HG02623 (cell line): ENCODE results near the gene UNC13D.
"Not testable (repeated sequence)": the region's sequence is repeated elsewhere in the genome, so short reads cannot be mapped to it uniquely, and the experiment has no call there.

Source experiments
- ATAC-seq: cut with Tn5 transposase; IDR thresholded peaks from one replicate; pipeline ENCODE4 v1.9.1; 2021; ENCODE audit warnings: moderate library complexity; ENCODE audit not compliant: unreplicated experiment

The UNC13D gene

GRCh38 chr17:75822119-75822799 lies 21.9 kb downstream of the UNC13D start:
- no peak for ATAC-seq

- no peak for ATAC-seq
These were observed 22.7 kb downstream of the UNC13D start for GRCh38 chr17:75821552-75821951.

- ATAC-seq: no peak
These were observed 23.8 kb downstream of the UNC13D start for GRCh38 chr17:75820094-75821080.

DNA sequence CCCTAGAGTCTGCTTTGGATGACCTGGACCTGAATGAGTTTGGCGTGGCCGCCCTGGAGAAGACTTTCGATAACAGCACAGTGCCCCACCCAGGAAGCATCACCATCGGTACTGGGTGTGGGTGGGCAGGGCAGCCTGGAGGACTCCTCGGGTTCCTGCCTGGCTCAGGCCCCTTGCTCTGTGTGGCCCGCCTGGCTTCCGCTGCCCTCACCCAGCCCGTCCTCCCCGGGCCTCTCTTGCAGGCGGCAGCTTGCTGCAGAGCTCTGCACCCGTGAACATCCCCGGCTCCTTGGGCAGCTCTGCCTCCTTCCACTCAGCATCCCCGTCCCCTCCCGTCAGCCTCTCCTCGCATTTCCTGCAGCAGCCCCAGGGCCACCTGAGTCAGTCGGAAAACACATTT lies 24.5 kb downstream of the UNC13D start:
- no peak for ATAC-seq

DNA sequence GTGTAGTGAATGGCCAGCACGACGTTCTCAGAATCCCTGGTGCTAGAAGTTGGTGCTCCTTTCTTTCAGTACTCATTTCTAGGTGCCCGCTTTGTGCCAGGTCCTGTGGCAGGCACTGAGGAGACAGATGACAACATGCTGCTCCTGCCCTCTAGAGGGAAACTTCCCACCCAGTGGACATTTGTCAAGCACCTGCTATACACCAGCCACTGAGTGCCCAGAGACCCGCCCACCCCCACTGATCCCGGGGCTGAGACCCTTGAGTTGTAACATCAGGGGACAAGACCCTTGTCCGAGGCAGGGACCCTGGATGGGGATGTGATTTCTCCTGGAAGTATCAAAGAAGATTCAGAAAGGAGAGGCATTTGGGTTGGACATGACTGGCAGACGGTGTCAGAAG lies 25.1 kb downstream of the UNC13D start:
- no peak for ATAC-seq

DNA sequence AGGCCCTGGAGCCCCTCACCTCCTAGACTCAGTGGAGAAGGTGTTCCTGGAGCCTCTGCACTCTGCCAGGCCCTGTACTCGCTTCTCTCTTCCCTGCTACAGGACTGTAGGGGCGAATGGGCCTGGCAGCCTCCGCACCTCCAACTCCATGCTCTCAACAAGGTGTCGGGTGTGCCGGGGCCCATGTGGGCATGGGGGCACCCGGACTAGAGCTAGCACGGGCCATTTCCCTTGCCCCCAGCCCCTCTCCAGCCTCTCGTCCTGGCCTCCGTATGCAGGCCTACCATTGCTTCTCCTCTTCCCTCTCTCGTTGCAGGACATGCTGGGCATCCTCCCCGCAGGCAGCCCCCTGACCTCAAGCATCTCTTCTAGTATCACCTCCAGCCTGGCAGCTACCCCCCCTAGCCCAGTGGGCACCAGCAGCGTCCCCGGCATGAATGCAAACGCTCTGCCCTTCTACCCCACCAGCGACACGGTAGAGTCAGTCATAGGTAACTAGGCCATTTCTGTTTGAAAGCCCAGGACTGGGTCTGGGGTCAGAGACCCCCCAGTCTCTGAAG lies 25.8 kb downstream of the UNC13D start:
- ATAC-seq: no peak

DNA sequence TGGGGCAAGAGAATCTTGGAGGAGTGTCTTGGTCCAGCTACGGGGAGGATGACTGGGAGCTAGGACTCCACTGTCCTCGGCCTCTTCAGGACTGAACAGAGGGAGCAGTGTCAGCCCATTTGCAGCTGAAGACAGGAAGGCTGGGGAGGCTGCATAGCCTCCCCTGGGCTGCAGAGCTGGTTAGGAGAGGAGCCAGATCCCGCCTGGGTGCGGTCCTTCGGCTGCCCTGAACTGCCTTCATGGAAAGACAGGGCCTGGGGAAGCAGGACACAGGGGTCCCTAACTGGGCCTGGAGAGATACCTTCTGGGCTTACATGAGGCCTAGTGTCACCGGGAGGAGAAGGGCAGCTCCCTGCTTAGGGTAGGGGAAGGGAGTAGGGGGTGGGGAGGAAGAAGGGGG lies 26.6 kb downstream of the UNC13D start:
- ATAC-seq: no peak

- no peak for ATAC-seq
These were observed 27.5 kb downstream of the UNC13D start for GRCh38 chr17:75816693-75817092.

DNA sequence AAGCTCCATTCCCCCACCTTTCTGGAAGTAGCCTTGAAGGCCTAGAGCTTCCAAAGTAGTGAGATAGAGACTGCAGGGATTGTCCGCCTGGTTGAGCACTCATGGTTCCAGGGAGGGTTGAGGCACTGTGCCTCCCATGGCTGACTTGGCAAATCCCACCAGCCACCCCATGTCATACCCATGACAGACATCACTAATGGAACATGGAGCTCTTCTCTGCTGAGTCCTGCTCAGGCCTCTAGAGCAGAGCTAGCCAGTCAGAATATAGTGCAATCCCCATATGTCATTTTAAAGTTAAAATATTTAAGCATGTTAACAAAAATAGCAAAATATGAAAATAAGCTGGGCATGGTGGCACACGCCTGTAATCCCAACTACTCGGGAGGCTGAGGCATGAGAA lies 28.8 kb downstream of the UNC13D start:
- ATAC-seq: no peak

DNA sequence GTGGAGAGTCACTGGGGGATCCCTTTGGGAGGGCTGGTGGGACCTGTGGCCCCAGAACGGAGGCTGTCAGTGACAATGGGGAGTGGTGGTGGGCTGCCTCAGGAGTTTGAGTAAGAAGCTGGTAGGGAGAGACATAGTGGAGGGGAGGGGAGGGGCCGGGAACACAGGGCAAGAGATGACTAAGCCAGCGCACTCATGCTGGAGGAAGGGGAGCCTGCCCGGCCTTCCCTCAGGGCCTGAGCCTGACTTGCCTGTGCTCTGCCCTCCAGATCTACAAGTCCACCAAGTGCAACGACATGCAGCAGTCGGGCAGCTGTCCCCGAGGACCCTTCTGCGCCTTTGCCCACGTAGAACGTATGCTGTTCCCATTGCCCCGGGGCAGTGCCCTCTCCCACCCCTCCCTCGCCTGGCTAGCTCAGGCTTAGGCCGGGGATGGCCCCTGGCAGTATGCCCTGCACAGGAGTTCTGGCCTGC lies 29.3 kb downstream of the UNC13D start:
- ATAC-seq: no peak

- no peak for ATAC-seq
These were observed 30.2 kb downstream of the UNC13D start for GRCh38 chr17:75814021-75814395.

DNA sequence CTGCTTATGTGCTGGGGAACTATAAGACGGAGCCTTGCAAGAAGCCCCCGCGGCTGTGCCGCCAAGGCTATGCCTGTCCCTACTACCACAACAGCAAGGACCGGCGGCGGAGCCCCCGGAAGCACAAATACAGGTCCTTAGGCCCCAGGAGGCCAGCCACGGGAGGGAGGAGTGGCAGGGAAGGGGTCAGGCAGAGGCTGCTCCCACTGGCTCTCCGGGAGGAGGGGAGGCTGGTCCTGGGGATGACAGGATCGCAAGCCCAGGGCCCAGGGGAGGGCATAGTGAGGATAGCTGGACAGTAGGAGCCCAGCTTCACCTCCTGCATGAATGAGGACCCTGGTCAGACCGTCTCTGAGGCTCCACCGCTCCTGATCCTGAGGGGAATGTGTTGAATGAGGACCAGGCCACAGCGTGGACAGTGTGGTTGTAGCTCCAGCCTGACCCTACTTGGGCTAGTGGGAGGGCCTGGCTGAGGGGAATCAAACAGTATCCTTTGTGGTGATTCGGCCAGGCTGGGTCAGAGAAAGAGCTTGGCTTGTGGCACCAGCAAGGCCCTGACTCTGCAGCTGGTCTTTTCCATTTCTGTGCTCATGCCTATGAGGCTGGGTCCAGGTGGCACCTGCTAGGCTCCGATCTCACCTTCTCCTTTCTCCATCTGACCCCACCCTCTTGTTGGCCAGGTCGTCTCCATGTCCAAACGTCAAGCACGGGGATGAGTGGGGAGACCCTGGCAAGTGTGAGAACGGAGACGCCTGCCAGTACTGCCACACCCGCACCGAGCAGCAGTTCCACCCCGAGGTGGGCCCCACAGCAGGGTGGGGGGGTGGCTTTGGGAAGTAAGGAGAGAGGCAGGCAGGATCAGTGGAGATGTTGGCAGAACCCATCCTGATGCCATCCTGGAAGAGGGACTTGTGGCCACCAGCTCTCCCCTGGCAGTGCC lies 30.9 kb downstream of the UNC13D start:
- ATAC-seq: no peak

DNA sequence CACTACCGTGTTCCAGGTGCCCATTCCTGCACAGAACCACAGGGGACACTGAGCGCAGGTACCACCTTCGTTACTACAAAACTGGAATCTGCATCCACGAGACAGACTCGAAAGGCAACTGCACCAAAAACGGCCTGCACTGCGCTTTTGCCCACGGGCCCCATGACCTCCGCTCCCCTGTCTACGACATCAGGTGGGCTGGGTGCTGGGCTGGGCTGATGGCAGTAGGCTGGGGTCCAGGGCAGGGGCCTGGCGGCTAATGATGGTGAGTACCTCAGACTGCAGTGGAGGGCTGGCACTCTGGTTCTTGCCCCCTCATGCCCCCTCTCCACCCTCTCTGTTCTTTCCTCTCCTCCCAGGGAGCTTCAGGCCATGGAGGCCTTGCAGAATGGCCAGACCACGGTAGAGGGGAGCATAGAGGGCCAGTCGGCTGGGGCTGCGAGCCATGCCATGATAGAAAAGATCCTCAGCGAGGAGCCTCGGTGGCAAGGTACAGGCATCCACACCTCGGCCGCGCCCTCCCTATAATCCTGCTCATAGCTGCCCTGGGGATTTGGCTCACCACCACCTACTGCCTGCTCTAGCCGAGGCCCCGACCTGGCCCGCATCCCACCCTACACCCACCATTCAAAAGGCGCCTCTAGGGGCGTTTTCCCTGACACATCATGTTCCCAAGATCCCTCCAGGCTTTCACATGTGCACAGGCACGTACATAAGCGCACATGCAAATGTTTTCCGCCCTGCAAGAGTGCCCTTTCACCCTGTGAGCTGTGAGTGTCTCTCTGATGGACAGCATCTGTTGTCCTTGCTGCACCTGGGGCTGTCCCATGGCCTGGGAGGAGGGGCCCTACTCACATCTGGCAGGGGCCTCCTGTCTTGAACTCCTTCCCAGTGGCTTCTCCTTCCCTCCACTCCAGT lies 31.8 kb downstream of the UNC13D start:
- ATAC-seq: no peak

- no peak for ATAC-seq
These were observed 33.0 kb downstream of the UNC13D start for GRCh38 chr17:75811174-75811573.

DNA sequence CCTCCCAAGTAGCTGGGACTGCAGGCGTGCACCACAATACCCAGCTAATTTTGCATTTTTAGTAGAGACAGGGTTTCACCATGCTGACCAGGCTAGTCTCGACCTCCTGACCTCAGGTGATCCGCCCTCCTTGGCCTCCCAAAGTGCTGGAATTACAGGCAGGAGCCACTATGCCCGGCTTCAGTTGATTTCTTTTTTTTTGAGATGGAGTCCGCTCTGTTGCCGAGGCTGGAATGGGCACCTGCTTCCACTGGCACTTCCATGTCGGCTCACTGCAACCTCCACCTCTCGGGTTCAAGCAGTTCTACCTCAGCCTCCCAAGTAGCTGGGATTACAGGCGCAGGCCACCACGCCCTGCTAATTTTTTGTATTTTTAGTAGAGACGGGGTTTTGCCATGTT lies 33.4 kb downstream of the UNC13D start:
- ATAC-seq: not testable (repeated sequence)

DNA sequence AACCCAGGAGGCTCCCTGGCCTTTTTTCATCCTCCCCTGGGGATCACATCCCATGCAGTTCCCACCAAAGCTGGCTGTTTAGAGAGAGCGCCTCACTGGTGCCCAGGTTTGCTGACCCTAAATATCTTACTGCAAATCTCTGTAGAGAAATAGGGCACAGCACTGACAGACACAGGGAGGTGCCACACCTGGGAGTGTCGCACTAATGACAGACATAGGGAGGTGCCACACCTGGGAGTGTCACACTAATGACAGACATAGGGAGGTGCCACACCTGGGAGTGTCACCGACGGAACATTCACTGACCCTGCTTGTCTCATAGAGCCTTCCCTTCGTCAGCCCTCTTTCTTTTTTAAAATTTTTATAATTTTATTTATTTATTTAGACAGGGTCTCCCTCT lies 34.0 kb downstream of the UNC13D start:
- ATAC-seq: no peak

- ATAC-seq: no peak
These were observed 34.5 kb downstream of the UNC13D start for GRCh38 chr17:75809631-75810111.

DNA sequence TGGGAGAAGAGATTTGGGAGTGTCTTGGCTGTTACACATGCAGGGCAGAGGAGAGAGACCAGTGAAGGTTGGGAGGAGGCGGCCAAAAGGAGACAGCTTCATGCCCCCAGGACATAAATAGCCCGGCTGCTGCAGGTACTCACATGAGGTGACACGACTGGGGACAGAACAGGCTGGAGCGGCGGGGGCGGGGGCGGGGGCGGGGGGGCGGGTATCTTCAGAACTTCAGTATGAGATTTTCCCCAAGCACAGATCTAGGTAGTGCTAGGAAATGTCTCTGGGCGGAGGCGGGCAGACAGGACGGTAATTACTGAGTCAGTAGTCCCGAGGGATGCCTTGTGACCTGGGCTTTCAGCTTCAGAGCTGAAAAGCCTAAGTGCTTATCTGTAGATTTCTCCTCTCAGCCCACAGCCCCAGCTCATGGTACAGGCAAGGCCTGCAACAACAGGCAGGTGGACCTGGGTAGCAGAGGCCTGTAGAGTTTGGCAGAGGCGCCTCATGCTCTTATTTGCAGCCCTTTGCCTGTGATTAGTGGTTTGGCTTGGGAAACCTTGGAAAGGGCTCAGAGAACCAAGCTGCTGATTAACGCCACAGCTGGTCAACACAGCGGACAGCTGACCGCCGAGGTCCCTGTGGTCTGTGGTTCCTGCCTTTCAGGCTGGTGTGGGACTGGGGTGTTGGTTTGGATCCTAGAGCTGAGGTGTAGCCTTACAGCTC lies 35.1 kb downstream of the UNC13D start:
- no peak for ATAC-seq

DNA sequence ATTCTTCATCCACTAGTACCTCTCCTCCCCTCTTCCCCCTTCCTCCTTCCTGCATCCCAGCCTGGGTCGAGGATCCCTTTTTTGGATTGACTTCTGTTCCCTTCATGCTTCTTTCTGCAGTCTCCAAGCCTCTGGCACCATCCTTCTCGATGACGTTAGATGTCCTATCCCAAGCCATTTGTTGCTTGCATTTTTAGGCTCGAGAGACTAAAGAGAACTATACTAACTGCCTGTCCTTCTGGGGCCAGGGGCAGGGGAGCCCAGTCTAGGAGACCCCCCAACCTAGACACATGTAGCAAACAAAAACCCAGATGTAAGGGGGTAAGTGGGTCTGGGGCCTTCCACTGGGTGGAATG lies 35.7 kb downstream of the UNC13D start:
- no peak for ATAC-seq
